Measurements from ENCODE around the gene SEMA3D. TPM values are rescaled to one million over a fixed set of nuclear protein-coding genes. Genes with fewer than 3 reads are reported as not detected.

Gene SEMA3D
- total and polyA plus RNA-seq, 2 of the 4 experiments (the other 2 are of a cell fraction): 2.9 to 13.6 TPM

DNA sequence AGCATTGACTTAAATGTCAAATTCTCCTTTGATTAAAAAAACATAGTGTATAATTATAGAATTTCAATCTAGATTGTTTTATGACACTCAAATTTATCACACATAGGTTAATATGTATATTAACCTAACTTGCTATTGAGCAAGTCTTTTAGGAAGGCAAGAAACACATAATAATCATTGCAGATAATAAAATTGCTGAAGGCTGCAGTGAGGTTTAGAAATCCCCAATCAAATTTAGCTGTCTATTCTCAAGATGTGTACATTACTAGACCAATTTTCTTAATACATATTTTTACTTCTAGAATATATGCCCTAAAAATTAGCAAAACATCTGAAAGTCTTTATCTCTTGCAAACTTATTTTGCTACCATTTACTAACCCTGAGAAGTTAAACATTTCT, 34.9 kb upstream of the SEMA3D start:
- no peak overlapping the region for H2BK20ac ChIP-seq (ENCODE audit: low read depth, low read length)
- ChIA-PET POLR2A (ENCODE audit: unreplicated experiment) (no interaction called here), CTCF (no interaction called here)
- H3K14ac ChIP-seq (replicated peaks; ENCODE audit: low read depth, low read length): no peak overlapping the region
- H4K91ac ChIP-seq (ENCODE audit: insufficient read depth, low read depth, low read length): no peak overlapping the region
- H3K56ac ChIP-seq (ENCODE audit: extremely low read depth, insufficient read depth, low read length): no peak overlapping the region
- no TSS peak for BruUV-seq (replicated peaks)
- H2AK9ac ChIP-seq (replicated peaks; ENCODE audit: low read depth, low read length, poor library complexity): no peak overlapping the region
- H3K9me3 ChIP-seq (ENCODE audit: control insufficient read depth, insufficient read depth, low read length): no peaks in the 10 kb centered on the region
- no peaks in the 10 kb centered on the region for H3K36me3 ChIP-seq (ENCODE audit: control insufficient read depth, insufficient read depth, low read length)
- no peak overlapping the region for H2BK15ac ChIP-seq (ENCODE audit: low read depth, low read length)
- dilution Hi-C loops (cut with HindIII; ENCODE audit: low sequenced_read_pairs, unreplicated experiment) (no loop called here), intact Hi-C loops (cut with micrococcal nuclease) (no loop called here), in situ Hi-C loops (cut with MboI; ENCODE audit: low sequenced_read_pairs) (no loop called here)
- H2AFZ ChIP-seq (replicated peaks; ENCODE audit: low read length, poor library complexity): no peak overlapping the region
- H2BK5ac ChIP-seq (ENCODE audit: low read depth, low read length, poor library complexity, severe bottlenecking): no peak overlapping the region
- DNase-seq (no peak), ATAC-seq (ENCODE audit: low read depth) (no peak)
- no peaks in the 10 kb centered on the region for H3K9me1 ChIP-seq (ENCODE audit: insufficient read depth, low read length)
- no peak for TF ChIP-seq MXI1 (IDR thresholded peaks at IDR 0.05; ENCODE audit: borderline replicate concordance, low read depth, low read length)
- no peak for TF ChIP-seq SMC3 (IDR thresholded peaks at IDR 0.05; ENCODE audit: low read depth, low read length)
- no peak for TF ChIP-seq BHLHE40 (IDR thresholded peaks at IDR 0.05; ENCODE audit: low read depth, low read length)
- TF ChIP-seq CHD1 (IDR thresholded peaks at IDR 0.05; ENCODE audit: low read depth, low read length): no peak
- TF ChIP-seq CEBPB (IDR thresholded peaks at IDR 0.05; ENCODE audit: low read depth, low read length): no peak
- TF ChIP-seq RCOR1 (IDR thresholded peaks at IDR 0.05; ENCODE audit: insufficient replicate concordance, low read length): no peak
- TF ChIP-seq, protein P1, sequence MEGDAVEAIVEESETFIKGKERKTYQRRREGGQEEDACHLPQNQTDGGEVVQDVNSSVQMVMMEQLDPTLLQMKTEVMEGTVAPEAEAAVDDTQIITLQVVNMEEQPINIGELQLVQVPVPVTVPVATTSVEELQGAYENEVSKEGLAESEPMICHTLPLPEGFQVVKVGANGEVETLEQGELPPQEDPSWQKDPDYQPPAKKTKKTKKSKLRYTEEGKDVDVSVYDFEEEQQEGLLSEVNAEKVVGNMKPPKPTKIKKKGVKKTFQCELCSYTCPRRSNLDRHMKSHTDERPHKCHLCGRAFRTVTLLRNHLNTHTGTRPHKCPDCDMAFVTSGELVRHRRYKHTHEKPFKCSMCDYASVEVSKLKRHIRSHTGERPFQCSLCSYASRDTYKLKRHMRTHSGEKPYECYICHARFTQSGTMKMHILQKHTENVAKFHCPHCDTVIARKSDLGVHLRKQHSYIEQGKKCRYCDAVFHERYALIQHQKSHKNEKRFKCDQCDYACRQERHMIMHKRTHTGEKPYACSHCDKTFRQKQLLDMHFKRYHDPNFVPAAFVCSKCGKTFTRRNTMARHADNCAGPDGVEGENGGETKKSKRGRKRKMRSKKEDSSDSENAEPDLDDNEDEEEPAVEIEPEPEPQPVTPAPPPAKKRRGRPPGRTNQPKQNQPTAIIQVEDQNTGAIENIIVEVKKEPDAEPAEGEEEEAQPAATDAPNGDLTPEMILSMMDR (conservative IDR thresholded peaks at IDR 0.05; ENCODE audit: low read depth, low read length): no peak
- TF ChIP-seq NFE2L2 (IDR thresholded peaks at IDR 0.05; ENCODE audit: low read depth, low read length): no peak
- TF ChIP-seq POLR2A (IDR thresholded peaks at IDR 0.05; ENCODE audit: low read depth, low read length): no peak
- TF ChIP-seq, protein P2, sequence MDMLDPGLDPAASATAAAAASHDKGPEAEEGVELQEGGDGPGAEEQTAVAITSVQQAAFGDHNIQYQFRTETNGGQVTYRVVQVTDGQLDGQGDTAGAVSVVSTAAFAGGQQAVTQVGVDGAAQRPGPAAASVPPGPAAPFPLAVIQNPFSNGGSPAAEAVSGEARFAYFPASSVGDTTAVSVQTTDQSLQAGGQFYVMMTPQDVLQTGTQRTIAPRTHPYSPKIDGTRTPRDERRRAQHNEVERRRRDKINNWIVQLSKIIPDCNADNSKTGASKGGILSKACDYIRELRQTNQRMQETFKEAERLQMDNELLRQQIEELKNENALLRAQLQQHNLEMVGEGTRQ (IDR thresholded peaks at IDR 0.05; ENCODE audit: low read depth, low read length): no peak
- no peak for TF ChIP-seq RFX5 (IDR thresholded peaks at IDR 0.05; ENCODE audit: low read depth, low read length)
- TF ChIP-seq, protein P3, sequence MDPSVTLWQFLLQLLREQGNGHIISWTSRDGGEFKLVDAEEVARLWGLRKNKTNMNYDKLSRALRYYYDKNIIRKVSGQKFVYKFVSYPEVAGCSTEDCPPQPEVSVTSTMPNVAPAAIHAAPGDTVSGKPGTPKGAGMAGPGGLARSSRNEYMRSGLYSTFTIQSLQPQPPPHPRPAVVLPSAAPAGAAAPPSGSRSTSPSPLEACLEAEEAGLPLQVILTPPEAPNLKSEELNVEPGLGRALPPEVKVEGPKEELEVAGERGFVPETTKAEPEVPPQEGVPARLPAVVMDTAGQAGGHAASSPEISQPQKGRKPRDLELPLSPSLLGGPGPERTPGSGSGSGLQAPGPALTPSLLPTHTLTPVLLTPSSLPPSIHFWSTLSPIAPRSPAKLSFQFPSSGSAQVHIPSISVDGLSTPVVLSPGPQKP (IDR thresholded peaks at IDR 0.05; ENCODE audit: borderline replicate concordance, low read depth, low read length): no peak
- no peak for TF ChIP-seq FOS (IDR thresholded peaks at IDR 0.05; ENCODE audit: low read depth, low read length)
- no peak for TF ChIP-seq MAFK (IDR thresholded peaks at IDR 0.05; ENCODE audit: low read depth, low read length)
- no peak for TF ChIP-seq RAD21 (IDR thresholded peaks at IDR 0.05; ENCODE audit: low read length)
- TF ChIP-seq MAZ (IDR thresholded peaks at IDR 0.05; ENCODE audit: borderline replicate concordance, low read depth, low read length): no peak
- no peak overlapping the region for H3K18ac ChIP-seq (ENCODE audit: low read depth, low read length)
- no peaks in the 10 kb centered on the region for H4K20me1 ChIP-seq (ENCODE audit: insufficient read depth, low read length)
- H3K79me1 ChIP-seq (ENCODE audit: low read depth in 1 of 2, low read length in 2 of 2): no peaks in the 10 kb centered on the region
- no peaks in the 10 kb centered on the region for H3K27me3 ChIP-seq (ENCODE audit: control insufficient read depth, insufficient read depth, low read length)
- no peak overlapping the region for H3K4me3 ChIP-seq (ENCODE audit: insufficient read depth, low read depth, low read length)
- no peak overlapping the region for H3K23ac ChIP-seq (ENCODE audit: low read depth, low read length)
- peaks cover 2% of the 10 kb centered on the region; the same call in 1 of the 2 replicates for H3K4me1 ChIP-seq (ENCODE audit: control insufficient read depth, insufficient read depth, low read length)
- H3K4ac ChIP-seq (ENCODE audit: low read depth, low read length): no peak overlapping the region
- H4K8ac ChIP-seq (ENCODE audit: low read depth in 2 of 2, low read length in 2 of 2): no peak overlapping the region
- H3K4me2 ChIP-seq (ENCODE audit: low read depth, low read length): no peak overlapping the region
- H3K9ac ChIP-seq (ENCODE audit: low read depth, low read length): no peak overlapping the region
- no peak overlapping the region for H2BK120ac ChIP-seq (ENCODE audit: low read depth, low read length)
- H2AK5ac ChIP-seq (ENCODE audit: low read depth, low read length): no peak overlapping the region
- H3K27ac ChIP-seq (ENCODE audit: insufficient read depth, low read length): no peak overlapping the region
- H4K5ac ChIP-seq (ENCODE audit: low read depth, low read length): no peak overlapping the region
